ENCODE results near the gene WAS. TPM values are rescaled to one million over a fixed set of nuclear protein-coding genes. Genes with fewer than 3 reads are reported as not detected.

Gene WAS
- total RNA-seq, 1 experiment from 2014 or later: 0.90 TPM

DNA sequence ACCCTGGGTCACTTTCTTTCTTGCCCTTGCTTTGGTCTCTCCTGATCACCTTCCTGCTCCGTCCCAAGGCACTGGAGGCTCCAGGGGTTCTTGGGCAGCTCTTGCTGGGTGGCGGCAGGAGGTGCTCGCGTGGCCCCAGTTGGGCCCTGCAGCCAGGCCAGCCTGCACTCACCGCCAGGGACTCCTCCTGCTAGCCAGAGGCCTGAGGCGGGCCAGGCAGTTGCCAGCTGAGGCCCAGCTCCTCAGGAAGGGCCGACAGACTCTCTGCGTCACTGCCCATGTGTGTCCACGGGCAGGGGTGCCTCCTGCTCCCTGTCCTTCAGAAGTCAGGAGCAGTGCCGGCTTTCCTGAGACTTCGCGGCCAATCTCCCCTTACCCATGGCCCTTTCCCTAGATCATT lies 22.3 kb downstream of the WAS start:
- H3K27ac ChIP-seq (ENCODE audit: low read depth, low read length, poor library complexity, severe bottlenecking): no peak overlapping the region
- H3K4me3 ChIP-seq (ENCODE audit: low read depth, low read length, poor library complexity, severe bottlenecking): no peak overlapping the region
- TF ChIP-seq, protein P1, sequence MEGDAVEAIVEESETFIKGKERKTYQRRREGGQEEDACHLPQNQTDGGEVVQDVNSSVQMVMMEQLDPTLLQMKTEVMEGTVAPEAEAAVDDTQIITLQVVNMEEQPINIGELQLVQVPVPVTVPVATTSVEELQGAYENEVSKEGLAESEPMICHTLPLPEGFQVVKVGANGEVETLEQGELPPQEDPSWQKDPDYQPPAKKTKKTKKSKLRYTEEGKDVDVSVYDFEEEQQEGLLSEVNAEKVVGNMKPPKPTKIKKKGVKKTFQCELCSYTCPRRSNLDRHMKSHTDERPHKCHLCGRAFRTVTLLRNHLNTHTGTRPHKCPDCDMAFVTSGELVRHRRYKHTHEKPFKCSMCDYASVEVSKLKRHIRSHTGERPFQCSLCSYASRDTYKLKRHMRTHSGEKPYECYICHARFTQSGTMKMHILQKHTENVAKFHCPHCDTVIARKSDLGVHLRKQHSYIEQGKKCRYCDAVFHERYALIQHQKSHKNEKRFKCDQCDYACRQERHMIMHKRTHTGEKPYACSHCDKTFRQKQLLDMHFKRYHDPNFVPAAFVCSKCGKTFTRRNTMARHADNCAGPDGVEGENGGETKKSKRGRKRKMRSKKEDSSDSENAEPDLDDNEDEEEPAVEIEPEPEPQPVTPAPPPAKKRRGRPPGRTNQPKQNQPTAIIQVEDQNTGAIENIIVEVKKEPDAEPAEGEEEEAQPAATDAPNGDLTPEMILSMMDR (conservative IDR thresholded peaks at IDR 0.05; ENCODE audit: low read depth, low read length): no peak
- TF ChIP-seq EZH2 (IDR thresholded peaks at IDR 0.05; ENCODE audit: borderline replicate concordance, low read depth, low read length, poor library complexity, severe bottlenecking): no peak
- ChIA-PET CTCF (no interaction called here), POLR2A (ENCODE audit: low non-redundant PET) (no interaction called here)
- no TSS peak for BruUV-seq (replicated peaks)
- no peaks in the 10 kb centered on the region for H3K27me3 ChIP-seq (replicated peaks; ENCODE audit: insufficient read depth, low read depth, low read length, poor library complexity)
- intact Hi-C loops (cut with micrococcal nuclease; ENCODE audit: unreplicated experiment): no loop called here
- H3K4me1 ChIP-seq (ENCODE audit: insufficient read depth, low read length, poor library complexity, severe bottlenecking): no peaks in the 10 kb centered on the region
- H3K36me3 ChIP-seq (ENCODE audit: insufficient read depth, low read length, poor library complexity, severe bottlenecking): peaks cover 32% of the 10 kb centered on the region
- H3K9me3 ChIP-seq (ENCODE audit: low read depth, low read length, poor library complexity, severe bottlenecking): no peaks in the 10 kb centered on the region
- no peak for DNase-seq (ENCODE audit: low spot score)

DNA sequence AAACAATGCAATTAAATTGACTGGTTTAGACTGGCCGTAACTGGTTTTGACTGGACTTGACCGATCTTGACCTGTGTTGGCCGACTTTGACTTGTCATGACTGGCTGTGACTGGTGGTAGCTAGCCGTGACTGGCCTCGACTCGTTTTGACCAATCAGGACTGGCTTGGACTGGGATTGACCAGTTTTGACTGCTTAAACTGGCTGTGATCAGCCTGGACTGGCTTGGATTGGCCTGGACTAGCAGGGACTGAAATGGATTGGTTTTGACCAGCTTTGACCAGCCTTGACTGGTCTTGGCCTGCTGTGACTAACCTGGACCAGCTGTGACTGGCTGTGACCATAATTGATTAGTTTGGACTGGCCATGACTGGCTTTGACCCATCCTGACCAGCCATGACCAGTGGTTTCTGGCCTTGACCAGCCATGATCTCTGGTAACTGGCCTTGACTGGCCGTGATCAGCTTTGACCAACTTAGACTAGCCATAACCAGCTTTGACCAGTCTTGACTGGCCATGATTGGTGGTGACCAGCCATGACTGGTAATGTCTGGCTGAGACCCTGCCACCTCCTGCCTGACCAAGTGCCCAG lies 26.0 kb downstream of the WAS start:
- Histone ChIP-seq H3K4me3 (ENCODE audit: low read depth, low read length, poor library complexity, severe bottlenecking) (no peak overlapping the region), H3K27ac (ENCODE audit: low read depth, low read length, poor library complexity, severe bottlenecking) (no peak overlapping the region), H3K36me3 (ENCODE audit: insufficient read depth, low read length, poor library complexity, severe bottlenecking) (peaks cover 7% of the 10 kb centered on the region), H3K4me1 (ENCODE audit: insufficient read depth, low read length, poor library complexity, severe bottlenecking) (no peaks in the 10 kb centered on the region), H3K27me3 (replicated peaks; ENCODE audit: insufficient read depth, low read depth, low read length, poor library complexity) (no peaks in the 10 kb centered on the region), H3K9me3 (ENCODE audit: low read depth, low read length, poor library complexity, severe bottlenecking) (no peaks in the 10 kb centered on the region)
- CTCF ChIA-PET: no interaction called here
- TF ChIP-seq, protein P1 (conservative IDR thresholded peaks at IDR 0.05; ENCODE audit: low read depth, low read length): no peak
- TF ChIP-seq EZH2 (IDR thresholded peaks at IDR 0.05; ENCODE audit: borderline replicate concordance, low read depth, low read length, poor library complexity, severe bottlenecking): no peak
- POLR2A ChIA-PET (ENCODE audit: low non-redundant PET): no interaction called here
- no TSS peak for BruUV-seq (replicated peaks)
- no peak for DNase-seq (ENCODE audit: low spot score)
- intact Hi-C loops (cut with micrococcal nuclease; ENCODE audit: unreplicated experiment): no loop called here

DNA sequence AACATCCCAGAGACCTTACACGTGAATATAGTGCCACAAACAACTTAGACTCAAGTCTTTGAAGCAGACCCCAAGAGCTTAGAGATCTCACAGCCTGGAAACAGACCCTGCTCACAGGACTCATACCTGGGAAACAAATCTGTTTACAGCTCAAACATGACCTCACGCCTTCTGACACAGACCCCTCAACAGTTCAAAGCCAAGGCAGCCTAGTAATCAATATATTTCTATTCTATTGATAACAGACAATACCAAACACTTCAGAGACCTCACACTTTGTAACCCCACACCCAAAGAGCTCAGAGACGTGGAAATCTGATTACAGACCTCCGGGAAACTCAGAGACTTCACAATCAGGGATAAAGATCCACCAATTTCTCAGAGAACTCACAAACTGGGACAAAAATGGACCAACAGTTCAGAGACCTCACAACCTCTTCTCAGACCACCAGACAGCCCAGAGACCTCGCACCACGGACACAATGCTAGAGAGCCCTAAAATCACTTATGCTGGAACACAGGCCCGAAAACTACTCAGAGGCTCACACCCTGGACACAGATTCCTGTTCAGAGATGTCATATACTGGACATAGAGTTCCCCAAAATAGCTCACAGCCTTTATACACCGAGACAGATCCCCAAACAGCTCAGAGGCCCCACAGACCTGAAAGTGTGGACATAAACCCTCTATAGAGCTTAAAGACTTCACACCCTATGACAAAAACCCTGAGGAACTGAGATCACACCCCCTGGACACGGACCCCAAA lies 27.7 kb downstream of the WAS start:
- BruUV-seq (replicated peaks): no TSS peak
- POLR2A ChIA-PET (ENCODE audit: low non-redundant PET): no interaction called here
- Histone ChIP-seq H3K4me1 (ENCODE audit: insufficient read depth, low read length, poor library complexity, severe bottlenecking) (no peaks in the 10 kb centered on the region), H3K27me3 (replicated peaks; ENCODE audit: insufficient read depth, low read depth, low read length, poor library complexity) (no peaks in the 10 kb centered on the region), H3K27ac (ENCODE audit: low read depth, low read length, poor library complexity, severe bottlenecking) (no peak overlapping the region), H3K9me3 (ENCODE audit: low read depth, low read length, poor library complexity, severe bottlenecking) (no peaks in the 10 kb centered on the region), H3K4me3 (ENCODE audit: low read depth, low read length, poor library complexity, severe bottlenecking) (no peak overlapping the region), H3K36me3 (ENCODE audit: insufficient read depth, low read length, poor library complexity, severe bottlenecking) (peaks cover 7% of the 10 kb centered on the region)
- CTCF ChIA-PET: no interaction called here
- no peak for DNase-seq (ENCODE audit: low spot score)
- intact Hi-C loops (cut with micrococcal nuclease; ENCODE audit: unreplicated experiment): no loop called here
- TF ChIP-seq EZH2 (IDR thresholded peaks at IDR 0.05; ENCODE audit: borderline replicate concordance, low read depth, low read length, poor library complexity, severe bottlenecking): no peak
- TF ChIP-seq, protein P1 (conservative IDR thresholded peaks at IDR 0.05; ENCODE audit: low read depth, low read length): no peak
